GM10248 (cell line): ENCODE data around the gene PPP1R12A.

Experiments
- CTCF ChIA-PET: fragments of 300-600 bp; sonication (Branson Sonifier 250); formaldehyde crosslinking; extraction: SDS; loops from one replicate; lab custom pipeline; 2021; ENCODE audit warnings: antibody characterized with exemption; lab: Yijun Ruan, JAX
- POLR2A ChIA-PET: fragments of 350-650 bp; sonication (Branson Sonifier 250); formaldehyde crosslinking; extraction: SDS; loops from one replicate; lab custom pipeline; 2020; ENCODE audit warnings: antibody characterized with exemption; lab: Yijun Ruan, JAX
- DNase-seq: peaks from one replicate; pipeline ENCODE4 v3.0.0; 2012; ENCODE audit errors: extremely low spot score
- CTCF ChIP-seq: IDR thresholded peaks from 2 replicates; pipeline ENCODE4 v1.5.1; 2012; ENCODE audit warnings: mild to moderate bottlenecking, low read depth; ENCODE audit errors: extremely low read depth, missing control alignments, control extremely low read depth

Gene PPP1R12A

GRCh38 chr12:79975143-79975542, 40.2 kb upstream of the PPP1R12A start:
- ChIA-PET POLR2A (no interaction called here), CTCF (interaction anchor here (1.5 to 1.6 kb wide), 2 partner anchors 11 to 41 kb away, joined by 3 to 4 read pairs; no protein-coding TSS in a partner anchor)

GRCh38 chr12:79973801-79974200, 38.9 kb upstream of the PPP1R12A start:
- TF ChIP-seq CTCF: no peak
- ChIA-PET CTCF (interaction anchor here (0.9 to 1.5 kb wide), 6 partner anchors 9 to 43 kb away, joined by 3 read pairs; no protein-coding TSS in a partner anchor), POLR2A (no interaction called here)
- DNase-seq: no peak

More at GRCh38 chr12:79975143-79975542, 40.2 kb upstream of the PPP1R12A start:
- no peak for TF ChIP-seq CTCF
- no peak for DNase-seq

- CTCF ChIA-PET: interaction anchor here (0.9 to 2.5 kb wide), 3 partner anchors 10 to 14 kb away, joined by 3 to 8 read pairs (median 4); no protein-coding TSS in a partner anchor
- TF ChIP-seq CTCF: no peak
- DNase-seq: no peak
- POLR2A ChIA-PET: no interaction called here
These were observed 29.3 kb upstream of the PPP1R12A start for GRCh38 chr12:79964100-79964627.

GRCh38 chr12:79961411-79961810, 26.5 kb upstream of the PPP1R12A start:
- POLR2A ChIA-PET: no interaction called here
- TF ChIP-seq CTCF: no peak
- CTCF ChIA-PET: interaction anchor here (0.8 to 1.5 kb wide), 2 partner anchors 13 to 177 kb away, joined by 3 read pairs; no protein-coding TSS in a partner anchor
- no peak for DNase-seq

GRCh38 chr12:79959484-79959883, 24.6 kb upstream of the PPP1R12A start:
- TF ChIP-seq CTCF: no peak
- no peak for DNase-seq
- CTCF ChIA-PET: no interaction called here
- POLR2A ChIA-PET: no interaction called here

- no peak for TF ChIP-seq CTCF
- DNase-seq: no peak
- CTCF ChIA-PET: interaction anchor here (1.0 to 1.2 kb wide), 2 partner anchors 9 to 26 kb away, joined by 3 to 4 read pairs; no protein-coding TSS in a partner anchor
- POLR2A ChIA-PET: no interaction called here
These were observed 22.0 kb upstream of the PPP1R12A start for GRCh38 chr12:79956896-79957295.
